Muscle layer of duodenum (tissue), 2 donors: ENCODE results near the gene ASIC5.

Source experiments
- H3K27ac ChIP-seq: one replicate; pipeline ENCODE4 v1.7.0; 2013; ENCODE audit warnings: mild to moderate bottlenecking, low read length
- H3K27me3 ChIP-seq: one replicate; pipeline ENCODE4 v1.7.0; 2013; ENCODE audit warnings: low read depth, mild to moderate bottlenecking, control low read depth, low read length
- H3K36me3 ChIP-seq, 2 donors: one replicate each; pipeline ENCODE4 v1.7.0; 2013; ENCODE audit warnings: low read length in 2 of 2, control low read depth in 1 of 2, mild to moderate bottlenecking in 1 of 2; ENCODE audit not compliant: insufficient read depth in 2 of 2, control insufficient read depth in 1 of 2
- H3K4me1 ChIP-seq, 2 donors: one replicate each; pipeline ENCODE4 v1.7.0; 2013; ENCODE audit warnings: low read length in 2 of 2, mild to moderate bottlenecking in 2 of 2, control low read depth in 1 of 2, moderate library complexity in 1 of 2; ENCODE audit not compliant: insufficient read depth in 2 of 2, control insufficient read depth in 1 of 2
- H3K4me3 ChIP-seq, 2 donors: one replicate each; pipeline ENCODE4 v1.7.0; 2013; ENCODE audit warnings: low read length in 2 of 2, low read depth in 1 of 2, mild to moderate bottlenecking in 1 of 2
- H3K9me3 ChIP-seq, 2 donors: one replicate each; pipeline ENCODE4 v1.7.0; 2013; ENCODE audit warnings: low read length in 2 of 2, control low read depth in 1 of 2, mild to moderate bottlenecking in 1 of 2; ENCODE audit not compliant: control insufficient read depth in 1 of 2
- donor health status: healthy.

ASIC5 gene, protein sequence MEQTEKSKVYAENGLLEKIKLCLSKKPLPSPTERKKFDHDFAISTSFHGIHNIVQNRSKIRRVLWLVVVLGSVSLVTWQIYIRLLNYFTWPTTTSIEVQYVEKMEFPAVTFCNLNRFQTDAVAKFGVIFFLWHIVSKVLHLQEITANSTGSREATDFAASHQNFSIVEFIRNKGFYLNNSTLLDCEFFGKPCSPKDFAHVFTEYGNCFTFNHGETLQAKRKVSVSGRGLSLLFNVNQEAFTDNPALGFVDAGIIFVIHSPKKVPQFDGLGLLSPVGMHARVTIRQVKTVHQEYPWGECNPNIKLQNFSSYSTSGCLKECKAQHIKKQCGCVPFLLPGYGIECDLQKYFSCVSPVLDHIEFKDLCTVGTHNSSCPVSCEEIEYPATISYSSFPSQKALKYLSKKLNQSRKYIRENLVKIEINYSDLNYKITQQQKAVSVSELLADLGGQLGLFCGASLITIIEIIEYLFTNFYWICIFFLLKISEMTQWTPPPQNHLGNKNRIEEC

GRCh38 chr4:155866177-155866576 is at the start of gene ASIC5:
TSS of gene ASIC5 (minus strand) at chr4:155866277. CDS start at chr4:155866226, 51 bp downstream.
- Histone ChIP-seq H3K4me1 (no peaks in the 10 kb centered on the region), H3K9me3 (no peaks in the 10 kb centered on the region), H3K4me3 (no peak within 1 kb of the TSS), H3K27me3 (no peaks in the 10 kb centered on the region), H3K36me3 (no peaks in the 10 kb centered on the region), H3K27ac (no peak within 1 kb of the TSS)

DNA sequence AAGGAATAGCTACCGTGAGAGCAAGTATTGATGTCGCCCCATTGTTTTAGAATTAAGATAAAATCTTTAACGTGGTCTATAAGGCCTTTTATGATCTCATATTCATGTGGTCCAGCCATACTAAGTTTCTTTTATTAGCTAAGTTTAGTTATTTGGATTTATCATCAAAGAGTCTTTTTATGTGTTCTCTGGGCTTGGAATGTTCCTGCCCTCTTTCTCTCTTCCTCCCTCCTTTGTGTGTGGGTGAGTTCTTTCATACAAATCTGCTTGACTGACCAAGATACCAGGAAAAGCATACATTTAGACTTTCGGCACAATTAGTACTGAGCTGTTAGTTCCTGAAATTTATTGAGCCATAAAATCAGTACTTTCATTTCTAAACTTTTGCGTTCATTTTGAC is 48.7 kb upstream of the ASIC5 start:
- no peak overlapping the region for H3K4me3 ChIP-seq
- no peak overlapping the region for H3K27ac ChIP-seq
- no peaks in the 10 kb centered on the region for H3K27me3 ChIP-seq
- no peaks in the 10 kb centered on the region for H3K9me3 ChIP-seq
- no peaks in the 10 kb centered on the region for H3K36me3 ChIP-seq
- H3K4me1 ChIP-seq: no peaks in the 10 kb centered on the region

DNA sequence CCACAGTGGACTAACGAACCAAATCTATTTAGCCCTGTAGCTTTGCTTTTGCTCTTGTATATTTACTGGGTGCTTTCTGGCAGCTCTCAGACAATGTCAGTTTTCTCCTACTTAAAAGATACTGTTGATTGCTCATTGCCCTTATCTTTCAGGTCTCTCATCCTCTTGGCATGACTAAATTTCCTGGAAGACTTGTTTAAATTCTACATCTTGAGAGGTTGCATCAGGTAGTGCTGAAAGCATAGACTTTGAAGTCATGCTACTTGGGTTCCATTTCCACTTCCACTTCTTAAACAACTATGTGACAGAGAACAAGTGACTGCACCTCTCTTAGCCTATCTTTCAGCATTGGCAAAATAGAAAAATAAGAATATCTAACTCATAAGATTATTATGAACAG is 45.8 kb upstream of the ASIC5 start:
- H3K36me3 ChIP-seq: no peaks in the 10 kb centered on the region
- no peak overlapping the region for H3K27ac ChIP-seq
- H3K4me1 ChIP-seq: no peaks in the 10 kb centered on the region
- no peak overlapping the region for H3K4me3 ChIP-seq
- H3K9me3 ChIP-seq: no peaks in the 10 kb centered on the region
- no peaks in the 10 kb centered on the region for H3K27me3 ChIP-seq

GRCh38 chr4:155909615-155910226 is 43.6 kb upstream of the ASIC5 start:
- Histone ChIP-seq H3K9me3 (no peaks in the 10 kb centered on the region), H3K27ac (no peak overlapping the region), H3K4me3 (no peak overlapping the region), H3K27me3 (no peaks in the 10 kb centered on the region), H3K4me1 (no peaks in the 10 kb centered on the region), H3K36me3 (no peaks in the 10 kb centered on the region)

DNA sequence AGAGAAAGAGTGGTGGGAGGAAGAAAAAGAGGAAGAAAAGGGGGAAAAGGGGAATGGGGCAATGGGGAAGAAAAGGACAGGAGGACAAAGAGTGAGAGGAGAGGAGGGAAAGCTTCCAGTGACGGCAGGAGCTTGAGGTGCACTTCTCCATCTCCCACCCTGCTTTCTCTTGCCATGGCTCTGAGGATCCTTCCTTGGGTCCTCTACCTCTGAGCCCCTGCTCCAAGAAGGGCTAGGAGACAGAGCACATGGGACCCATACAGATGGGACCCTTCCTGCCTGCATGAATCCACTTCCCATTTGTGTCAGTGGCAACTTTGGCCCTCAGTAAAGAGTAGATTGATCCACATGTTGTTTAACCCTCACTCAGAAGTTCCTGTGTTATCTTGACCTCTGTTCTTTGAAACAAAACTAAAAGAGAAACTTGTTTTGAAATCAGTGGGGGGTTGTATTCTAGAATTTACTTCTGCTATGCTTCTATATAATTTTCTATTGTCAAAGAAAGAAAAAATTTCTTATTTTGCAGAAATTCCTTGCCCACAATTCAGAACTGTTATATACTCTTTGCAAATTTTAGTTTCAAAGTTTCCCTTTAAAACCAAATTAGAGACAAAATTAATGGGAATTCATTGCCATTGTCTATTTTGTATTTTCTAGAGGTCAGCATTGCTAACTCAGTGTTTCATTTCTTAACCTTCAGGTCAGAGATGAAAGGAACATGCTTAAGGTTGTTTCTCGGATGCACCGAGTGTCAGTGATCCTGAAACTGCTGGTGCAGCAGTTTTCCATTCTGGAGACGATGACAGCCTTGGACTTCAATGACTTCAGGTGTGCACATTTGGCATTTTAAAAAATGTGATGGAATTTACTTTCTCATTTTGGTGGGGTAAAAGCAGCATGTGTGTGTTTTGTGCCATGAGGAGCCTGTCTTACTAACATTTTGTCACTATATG is 42.4 kb upstream of the ASIC5 start:
- Histone ChIP-seq H3K27me3 (no peaks in the 10 kb centered on the region), H3K36me3 (no peaks in the 10 kb centered on the region), H3K4me3 (no peak overlapping the region), H3K9me3 (no peaks in the 10 kb centered on the region), H3K27ac (no peak overlapping the region), H3K4me1 (no peaks in the 10 kb centered on the region)

GRCh38 chr4:155907556-155907955 is 41.5 kb upstream of the ASIC5 start:
- no peaks in the 10 kb centered on the region for H3K27me3 ChIP-seq
- H3K9me3 ChIP-seq: no peaks in the 10 kb centered on the region
- no peak overlapping the region for H3K27ac ChIP-seq
- no peaks in the 10 kb centered on the region for H3K36me3 ChIP-seq
- H3K4me3 ChIP-seq: no peak overlapping the region
- H3K4me1 ChIP-seq: no peaks in the 10 kb centered on the region

GRCh38 chr4:155906554-155907247 is 40.6 kb upstream of the ASIC5 start:
- Histone ChIP-seq H3K9me3 (no peaks in the 10 kb centered on the region), H3K4me3 (no peak overlapping the region), H3K27ac (no peak overlapping the region), H3K36me3 (no peaks in the 10 kb centered on the region), H3K27me3 (no peaks in the 10 kb centered on the region), H3K4me1 (no peaks in the 10 kb centered on the region)

DNA sequence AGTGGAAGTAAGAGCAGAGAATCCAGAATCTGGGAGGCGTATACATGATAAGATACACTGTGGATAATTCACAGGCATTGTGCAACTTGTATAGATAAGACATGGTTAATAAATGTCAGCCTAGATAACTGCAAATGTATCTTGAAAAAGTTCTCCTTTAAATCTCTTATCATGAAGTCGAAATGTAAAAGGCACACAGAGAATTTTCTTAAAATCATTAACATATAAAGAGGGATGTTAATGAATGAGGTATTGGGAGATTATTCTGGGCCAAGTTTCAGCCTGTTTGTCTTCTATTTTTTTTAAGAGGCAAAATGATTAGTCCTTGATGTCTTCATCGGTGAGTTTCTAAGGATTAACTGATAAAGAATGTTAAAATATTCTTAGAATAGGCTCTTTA is 38.3 kb upstream of the ASIC5 start:
- no peak overlapping the region for H3K27ac ChIP-seq
- no peaks in the 10 kb centered on the region for H3K36me3 ChIP-seq
- H3K4me1 ChIP-seq: no peaks in the 10 kb centered on the region
- no peaks in the 10 kb centered on the region for H3K27me3 ChIP-seq
- no peaks in the 10 kb centered on the region for H3K9me3 ChIP-seq
- H3K4me3 ChIP-seq: no peak overlapping the region

DNA sequence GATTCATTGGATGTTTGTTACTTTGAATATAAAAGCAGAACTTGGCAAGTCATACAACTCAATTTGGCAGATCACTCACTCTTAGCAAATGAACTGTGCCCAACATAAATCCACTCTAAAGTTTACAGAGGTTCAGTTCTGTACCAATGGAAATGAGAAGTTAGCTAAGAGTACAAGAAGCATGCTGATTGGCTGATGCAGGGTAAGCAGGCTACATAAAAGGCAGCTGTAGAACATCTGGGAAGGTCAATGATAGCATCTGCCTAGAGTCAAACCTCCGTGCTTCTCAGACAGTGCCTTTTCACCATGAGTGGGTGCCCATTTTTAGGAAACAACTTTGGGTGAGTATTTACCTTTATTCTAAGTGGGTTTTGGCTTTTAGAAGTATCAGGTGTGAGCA is 37.4 kb upstream of the ASIC5 start, which contains the start of gene TDO2:
Gene TDO2 (plus strand): TSS at position 244 of the 400 bp plus-strand sequence. CDS start 63 bp downstream, at position 307.
- no peak within 1 kb of the TSS for H3K27ac ChIP-seq
- H3K9me3 ChIP-seq: no peaks in the 10 kb centered on the region
- H3K27me3 ChIP-seq: no peaks in the 10 kb centered on the region
- no peaks in the 10 kb centered on the region for H3K36me3 ChIP-seq
- H3K4me1 ChIP-seq: no peaks in the 10 kb centered on the region
- no peak within 1 kb of the TSS for H3K4me3 ChIP-seq

DNA sequence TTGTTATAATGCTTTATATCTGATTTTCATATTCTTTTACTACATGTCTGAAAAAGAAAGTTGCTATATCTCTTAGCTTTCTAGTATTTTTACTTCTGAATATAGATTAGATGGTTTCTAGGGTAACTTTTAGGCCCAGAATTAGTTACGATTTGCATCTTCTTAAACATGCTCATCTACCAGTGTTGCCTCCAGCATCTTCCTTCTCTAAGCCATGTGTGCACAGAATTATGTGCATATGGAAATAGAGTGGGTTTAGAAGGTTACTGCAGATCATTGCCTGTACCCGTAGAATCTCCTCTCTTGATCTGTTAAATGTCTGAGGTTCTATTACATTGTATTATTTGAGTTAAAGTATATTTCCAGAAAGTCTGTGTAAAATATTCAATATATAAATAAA is 34.9 kb upstream of the ASIC5 start:
- H3K36me3 ChIP-seq: no peaks in the 10 kb centered on the region
- H3K9me3 ChIP-seq: no peaks in the 10 kb centered on the region
- H3K27ac ChIP-seq: no peak overlapping the region
- no peaks in the 10 kb centered on the region for H3K4me1 ChIP-seq
- no peaks in the 10 kb centered on the region for H3K27me3 ChIP-seq
- no peak overlapping the region for H3K4me3 ChIP-seq
